NOMO-1 treated with dmso at 0.1 percent for 144 hours (cell line): ENCODE measurements around the gene APLP2.
"Not testable (repeated sequence)": the region's sequence is repeated elsewhere in the genome, so short reads cannot be mapped to it uniquely, and the experiment has no call there.

Source experiments
- DNase-seq: peaks from one replicate; lab custom pipeline; 2025; ENCODE audit not compliant: unreplicated experiment; lab: John Stamatoyannopoulos, UW

Gene APLP2

GRCh38 chr11:130190371-130190881 lies 120.7 kb downstream of the APLP2 start:
- no peak for DNase-seq

- no peak for DNase-seq
Observed at GRCh38 chr11:130191896-130192295, 122.2 kb downstream of the APLP2 start.

- DNase-seq: no peak
Observed at GRCh38 chr11:130192845-130193267, 123.2 kb downstream of the APLP2 start.

GRCh38 chr11:130193551-130193950 lies 123.9 kb downstream of the APLP2 start:
- not testable (repeated sequence) for DNase-seq
